Fibroblast of skin of left quadriceps (primary cell): ENCODE measurements around the gene XYLT1.

Source experiments
- DNase-seq, 2 experiments: peaks; one replicate each; pipeline ENCODE4 v3.0.0-alpha.2; 2013; ENCODE audit warnings: low read depth in 2 of 2

XYLT1 gene

GRCh38 chr16:17058471-17058870 is 412.3 kb downstream of the XYLT1 start:
- no peak for DNase-seq

DNA sequence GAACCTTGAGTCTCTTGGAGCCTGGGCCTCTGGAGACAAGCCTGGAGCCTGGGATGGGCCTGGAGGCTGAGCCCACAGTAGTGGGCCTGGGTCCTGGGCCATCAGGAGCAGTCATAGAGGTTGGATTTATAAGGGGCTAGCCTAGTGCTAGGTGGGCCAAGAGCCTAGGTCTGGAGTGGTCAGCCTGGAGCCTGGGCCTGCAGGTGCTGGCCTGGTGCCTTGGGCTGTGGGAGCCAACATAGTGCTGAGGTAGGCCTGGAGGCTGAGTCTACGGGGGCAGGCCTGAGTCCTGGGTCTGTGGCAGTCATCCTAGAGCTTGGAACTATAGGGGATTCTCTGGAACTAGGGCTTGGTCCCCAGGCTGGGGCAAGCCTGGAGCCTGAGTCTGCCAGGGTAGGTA is 414.1 kb downstream of the XYLT1 start:
- DNase-seq = no peak

- no peak for DNase-seq
Observed at GRCh38 chr16:17053536-17054160, 417.1 kb downstream of the XYLT1 start.
